OCI-LY3 (cell line): ENCODE results near the gene REEP3.

ENCODE experiments used
- CTCF ChIP-seq: fragments of 200-600, 300-600 bp; sonication (generic); IDR thresholded peaks from 2 replicates; pipeline ENCODE4 v1.5.1; 2014; ENCODE audit warnings: antibody characterized with exemption, low read length, low read depth
- EZH2phosphoT487 ChIP-seq: fragments of 200-600 bp; shearing (Covaris generic); IDR thresholded peaks from 2 replicates; pipeline ENCODE4 v1.6.1; 2018; ENCODE audit warnings: antibody characterized with exemption, mixed run types, low read depth

DNA sequence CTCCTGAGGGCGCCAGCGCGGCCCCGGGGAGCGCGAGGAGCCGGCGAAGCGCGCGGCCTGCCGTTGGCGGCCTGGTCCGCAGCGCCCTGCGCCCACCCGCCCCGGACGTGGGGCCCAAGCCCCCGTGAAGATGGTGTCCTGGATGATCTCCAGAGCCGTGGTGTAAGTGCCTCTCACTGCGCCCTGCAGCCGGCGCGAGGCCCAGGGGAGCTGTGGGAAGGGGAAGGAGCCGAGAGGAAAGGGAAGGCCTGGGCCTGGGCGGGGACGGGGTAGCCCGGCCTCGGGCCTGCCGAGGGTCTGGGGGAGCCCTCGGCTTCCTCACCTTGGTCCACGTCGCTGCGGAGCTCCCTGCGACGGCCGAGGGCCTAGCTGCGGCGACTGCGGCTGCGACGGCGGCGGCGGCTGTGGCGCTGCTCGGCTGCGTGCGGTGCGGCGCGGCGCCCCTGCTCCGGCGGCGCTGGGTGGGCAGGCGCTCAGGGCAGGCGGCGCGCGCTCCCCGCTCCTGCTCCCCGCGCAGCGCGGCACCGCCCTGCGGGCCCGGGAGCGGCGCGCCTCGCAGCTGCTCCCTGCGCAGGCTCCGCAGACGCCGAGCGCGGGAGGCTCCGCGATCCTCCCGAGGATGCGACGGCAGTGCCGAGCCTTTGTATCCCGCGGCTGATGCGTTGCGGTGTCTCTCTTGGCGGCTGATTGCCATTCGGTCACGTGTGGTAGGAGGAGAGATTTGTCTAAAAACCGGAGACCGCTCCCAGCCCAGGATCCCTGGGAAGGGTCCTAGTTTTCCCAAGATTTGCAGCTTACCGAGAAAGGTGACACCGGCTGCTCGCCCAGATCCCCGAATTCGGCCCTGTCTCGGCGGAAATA lies 445 bp downstream of the REEP3 start:
- TF ChIP-seq CTCF (no peak), EZH2phosphoT487 (no peak)
